ENCODE measurements around the gene SVIL. TPM values are rescaled to one million over a fixed set of nuclear protein-coding genes. Genes with fewer than 3 reads are reported as not detected.
"Not testable (repeated sequence)": the region's sequence is repeated elsewhere in the genome, so short reads cannot be mapped to it uniquely, and the experiment has no call there.

SVIL gene
- total RNA-seq, 4 donors from 2014 or later, result 585 to 1,262 (median 942) TPM

GRCh38 chr10:29470843-29471543, 163.8 kb downstream of the SVIL start:
- peaks cover 0 to 100% of the 10 kb centered on the region in 2 donors for H3K36me3 ChIP-seq
- peaks cover 0 to 78% (median 9%) of the 10 kb centered on the region in 3 donors for H3K4me1 ChIP-seq
- WGBS, 2 donors (ENCODE audit: low coverage in 1 of 2), result 60 to 65% methylated on average over 10 to 14 of the region's 14 CpGs
- TF ChIP-seq, protein P1, sequence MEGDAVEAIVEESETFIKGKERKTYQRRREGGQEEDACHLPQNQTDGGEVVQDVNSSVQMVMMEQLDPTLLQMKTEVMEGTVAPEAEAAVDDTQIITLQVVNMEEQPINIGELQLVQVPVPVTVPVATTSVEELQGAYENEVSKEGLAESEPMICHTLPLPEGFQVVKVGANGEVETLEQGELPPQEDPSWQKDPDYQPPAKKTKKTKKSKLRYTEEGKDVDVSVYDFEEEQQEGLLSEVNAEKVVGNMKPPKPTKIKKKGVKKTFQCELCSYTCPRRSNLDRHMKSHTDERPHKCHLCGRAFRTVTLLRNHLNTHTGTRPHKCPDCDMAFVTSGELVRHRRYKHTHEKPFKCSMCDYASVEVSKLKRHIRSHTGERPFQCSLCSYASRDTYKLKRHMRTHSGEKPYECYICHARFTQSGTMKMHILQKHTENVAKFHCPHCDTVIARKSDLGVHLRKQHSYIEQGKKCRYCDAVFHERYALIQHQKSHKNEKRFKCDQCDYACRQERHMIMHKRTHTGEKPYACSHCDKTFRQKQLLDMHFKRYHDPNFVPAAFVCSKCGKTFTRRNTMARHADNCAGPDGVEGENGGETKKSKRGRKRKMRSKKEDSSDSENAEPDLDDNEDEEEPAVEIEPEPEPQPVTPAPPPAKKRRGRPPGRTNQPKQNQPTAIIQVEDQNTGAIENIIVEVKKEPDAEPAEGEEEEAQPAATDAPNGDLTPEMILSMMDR (IDR thresholded peaks at IDR 0.05), result no peak
- TF ChIP-seq POLR2AphosphoS5 (IDR thresholded peaks at IDR 0.05), result no peak
- no peak for TF ChIP-seq EP300 (IDR thresholded peaks at IDR 0.05)
- ATAC-seq, result no peak
- no peaks in the 10 kb centered on the region for H3K27me3 ChIP-seq
- H3K27ac ChIP-seq, result peak overlapping the region; percentile 21 to 73 (median 60)
- H3K4me3 ChIP-seq, result no peak overlapping the region
- no peaks in the 10 kb centered on the region for H3K9me3 ChIP-seq

GRCh38 chr10:29470355-29470705, 164.4 kb downstream of the SVIL start:
- H3K27me3 ChIP-seq, result no peaks in the 10 kb centered on the region
- no peak for TF ChIP-seq EP300 (IDR thresholded peaks at IDR 0.05)
- peak; percentile 53 for TF ChIP-seq POLR2AphosphoS5 (IDR thresholded peaks at IDR 0.05)
- TF ChIP-seq, protein P1 (IDR thresholded peaks at IDR 0.05), result peak in 3 of 4 experiments; percentile 35 to 55 (median 54)
- no peak for TF ChIP-seq POLR2A (IDR thresholded peaks at IDR 0.05)
- ATAC-seq, result peak; percentile 34
- 33% methylated on average over 1 of the region's 16 CpGs; no CpG with 5 or more reads in 1 of the 2 donors for WGBS, 2 donors (ENCODE audit: low coverage in 1 of 2)
- H3K4me3 ChIP-seq, result no peak overlapping the region
- H3K4me1 ChIP-seq, result peaks cover 0 to 71% (median 9%) of the 10 kb centered on the region in 3 donors
- peaks cover 0 to 100% of the 10 kb centered on the region in 2 donors for H3K36me3 ChIP-seq
- no peaks in the 10 kb centered on the region for H3K9me3 ChIP-seq
- H3K27ac ChIP-seq, result peak overlapping the region in 3 of 4 donors; percentile 58 to 73 (median 62)

GRCh38 chr10:29469481-29470354, 165.1 kb downstream of the SVIL start:
- Histone ChIP-seq H3K27ac (peak overlapping the region in 3 of 4 donors; percentile 58 to 73 (median 62)), H3K4me3 (no peak overlapping the region), H3K27me3 (no peaks in the 10 kb centered on the region), H3K4me1 (peaks cover 0 to 70% (median 9%) of the 10 kb centered on the region in 3 donors), H3K36me3 (peaks cover 4 to 100% of the 10 kb centered on the region in 2 donors), H3K9me3 (no peaks in the 10 kb centered on the region)
- TF ChIP-seq, protein P1 (IDR thresholded peaks at IDR 0.05), result no peak
- TF ChIP-seq EP300 (IDR thresholded peaks at IDR 0.05), result no peak
- no peak for TF ChIP-seq POLR2A (IDR thresholded peaks at IDR 0.05)
- no peak for ATAC-seq
- WGBS, 2 donors (ENCODE audit: low coverage in 1 of 2), result 68 to 83% methylated on average over 2 to 14 of the region's 28 CpGs

DNA sequence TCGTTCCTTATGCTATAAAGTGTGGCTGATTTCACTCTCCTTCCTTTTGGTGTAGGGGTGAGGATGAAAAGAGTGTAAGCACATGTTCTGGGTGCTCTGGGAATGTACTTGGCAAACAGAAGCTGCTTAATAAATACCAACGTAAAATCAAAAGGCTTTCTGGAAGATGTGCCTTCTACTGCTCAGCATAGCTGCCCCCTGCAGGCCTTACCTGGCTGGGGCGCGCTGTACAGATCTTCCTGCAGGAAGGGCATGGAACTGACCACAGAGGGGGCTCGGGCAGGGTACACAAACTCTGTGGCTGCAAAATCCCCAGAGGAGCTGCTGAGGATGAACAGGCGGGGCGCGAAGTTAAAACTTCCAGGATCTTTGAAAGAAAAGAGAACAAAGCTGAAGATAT, 169.4 kb downstream of the SVIL start:
- ATAC-seq, result no peak
- 94 to 95% methylated on average over 4 to 8 of the region's 8 CpGs for WGBS, 2 donors (ENCODE audit: low coverage in 1 of 2)
- peak overlapping the region in 1 of 4 donors; percentile 38 for H3K27ac ChIP-seq
- peaks cover 0 to 52% (median 0%) of the 10 kb centered on the region in 3 donors for H3K4me1 ChIP-seq
- peaks cover 7 to 99% of the 10 kb centered on the region in 2 donors for H3K36me3 ChIP-seq
- H3K27me3 ChIP-seq, result no peaks in the 10 kb centered on the region
- TF ChIP-seq POLR2A (IDR thresholded peaks at IDR 0.05) (no peak), EP300 (IDR thresholded peaks at IDR 0.05) (no peak), POLR2AphosphoS5 (IDR thresholded peaks at IDR 0.05) (no peak)
- TF ChIP-seq, protein P1 (IDR thresholded peaks at IDR 0.05), result no peak
- no peaks in the 10 kb centered on the region for H3K9me3 ChIP-seq
- no peak overlapping the region for H3K4me3 ChIP-seq

DNA sequence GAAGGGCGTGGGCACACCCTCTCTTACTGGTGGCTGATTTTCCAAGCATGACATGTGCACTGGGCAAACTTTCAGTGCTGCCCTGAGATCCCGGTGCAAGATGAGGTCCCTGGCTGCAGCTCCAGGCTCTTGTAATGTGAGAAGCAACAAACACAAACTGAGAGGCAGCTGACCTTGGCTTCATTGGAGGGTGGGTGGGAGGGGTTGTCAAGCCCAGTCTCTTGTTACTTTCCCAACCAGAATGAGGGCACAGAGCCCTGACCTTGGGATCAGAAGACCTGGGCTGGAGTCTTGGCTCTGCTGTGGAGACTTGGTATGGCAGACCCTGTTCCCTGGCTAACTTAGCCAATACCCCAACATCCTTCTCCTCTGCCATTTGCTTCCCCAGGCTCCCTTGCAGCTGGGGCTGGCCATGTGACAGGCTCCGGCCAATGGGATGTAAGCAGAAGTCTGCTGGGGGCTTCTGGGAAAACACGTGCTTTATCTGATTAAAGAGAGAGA, 170.1 kb downstream of the SVIL start:
- ATAC-seq, H3K4me3 ChIP-seq, H3K9me3 ChIP-seq, H3K27me3 ChIP-seq: not testable (repeated sequence)
- peaks cover 7 to 99% of the 10 kb centered on the region in 2 donors for H3K36me3 ChIP-seq
- H3K4me1 ChIP-seq, result peaks cover 0 to 46% (median 0%) of the 10 kb centered on the region in 3 donors
- peak overlapping the region in 1 of 4 donors; percentile 38 for H3K27ac ChIP-seq
- no CpG with 5 or more reads among the region's 4 CpGs for WGBS, 2 donors (ENCODE audit: low coverage in 1 of 2)
